ENCODE results near the gene AMER2.
A peak's percentile ranks its signal among the peaks of the same experiment; 100 is the strongest.

Gene AMER2

GRCh38 chr13:25170554-25171111 is 1.5 kb downstream of the AMER2 start:
- no peak for TF ChIP-seq CTCF (IDR thresholded peaks at IDR 0.05; ENCODE audit: insufficient read depth, low read depth, low read length, missing control alignments)

GRCh38 chr13:25169951-25170553 is 2.0 kb downstream of the AMER2 start:
- no peak overlapping the region for H3K4me3 ChIP-seq (ENCODE audit: low read depth, low read length)
- TF ChIP-seq CTCF (IDR thresholded peaks at IDR 0.05; ENCODE audit: insufficient read depth, low read depth, low read length, missing control alignments), result no peak
- DNase-seq (ENCODE audit: low read depth), result no peak

More at GRCh38 chr13:25170554-25171111, 1.5 kb downstream of the AMER2 start:
- H3K4me3 ChIP-seq (ENCODE audit: low read depth, low read length), result peak overlapping the region; percentile 36
- DNase-seq (ENCODE audit: low read depth), result no peak

GRCh38 chr13:25169356-25169755 is 2.7 kb downstream of the AMER2 start:
- no peak for TF ChIP-seq CTCF (IDR thresholded peaks at IDR 0.05; ENCODE audit: insufficient read depth, low read depth, low read length, missing control alignments)
- no peak overlapping the region for H3K4me3 ChIP-seq (ENCODE audit: low read depth, low read length)
- DNase-seq (ENCODE audit: low read depth), result no peak

- no peak overlapping the region for H3K4me3 ChIP-seq (ENCODE audit: low read depth, low read length)
- TF ChIP-seq CTCF (IDR thresholded peaks at IDR 0.05; ENCODE audit: insufficient read depth, low read depth, low read length, missing control alignments), result no peak
- DNase-seq (ENCODE audit: low read depth), result no peak
Observed at GRCh38 chr13:25168790-25169189, 3.3 kb downstream of the AMER2 start.

GRCh38 chr13:25167382-25168174 is 4.5 kb downstream of the AMER2 start:
- TF ChIP-seq CTCF (IDR thresholded peaks at IDR 0.05; ENCODE audit: insufficient read depth, low read depth, low read length, missing control alignments), result no peak

GRCh38 chr13:25166306-25166705 is 5.8 kb downstream of the AMER2 start:
- DNase-seq (ENCODE audit: low read depth), result no peak
- no peak for TF ChIP-seq CTCF (IDR thresholded peaks at IDR 0.05; ENCODE audit: insufficient read depth, low read depth, low read length, missing control alignments)
- H3K4me3 ChIP-seq (ENCODE audit: low read depth, low read length), result no peak overlapping the region

More at GRCh38 chr13:25167382-25168174, 4.5 kb downstream of the AMER2 start:
- H3K4me3 ChIP-seq (ENCODE audit: low read depth, low read length), result no peak overlapping the region
- no peak for DNase-seq (ENCODE audit: low read depth)

Measured in GM12865 (cell line).